Natural killer cell (primary cell): Measurements from ENCODE around the gene OSBPL9. TPM values are rescaled to one million over a fixed set of nuclear protein-coding genes. Genes with fewer than 3 reads are reported as not detected.
A peak's percentile ranks its signal among the peaks of the same experiment; 100 is the strongest.

Experiments used
- ATAC-seq, 3 donors: fragments of 150-1000 bp in 2 of 3; fragments of 200-7000 bp in 1 of 3; cut with Tn5 transposase; 1 replicate in 1 of 3; 2 replicates in 2 of 3; pipeline ENCODE4 v1.10.0; 2021; ENCODE audit warnings: mild to moderate bottlenecking in 2 of 3, moderate library complexity in 2 of 3
- DNase-seq, 2 donors: peaks; one replicate each; pipeline versions ENCODE4 v3.0.0 to v3.0.0-alpha.2; 2013 to 2021; ENCODE audit warnings: mixed read lengths in 1 of 2
- H3K27ac ChIP-seq: one replicate; pipeline ENCODE4 v1.5.1; 2013; ENCODE audit warnings: mild to moderate bottlenecking, low read length
- H3K27me3 ChIP-seq: one replicate; pipeline ENCODE4 v1.6.1; 2013; ENCODE audit warnings: low read length; ENCODE audit not compliant: control insufficient read depth, insufficient read depth
- H3K36me3 ChIP-seq: one replicate; pipeline ENCODE4 v1.6.1; 2013; ENCODE audit warnings: low read length; ENCODE audit not compliant: control insufficient read depth, insufficient read depth
- H3K4me1 ChIP-seq: one replicate; pipeline ENCODE4 v1.6.1; 2013; ENCODE audit warnings: low read length; ENCODE audit not compliant: control insufficient read depth, insufficient read depth
- H3K4me3 ChIP-seq: one replicate; pipeline ENCODE4 v1.5.1; 2013; ENCODE audit warnings: low read length
- H3K9me3 ChIP-seq: one replicate; pipeline ENCODE4 v1.6.1; 2013; ENCODE audit warnings: low read length; ENCODE audit not compliant: control insufficient read depth, insufficient read depth
- H3K27ac Mint-ChIP-seq, 2 donors: one replicate each; pipeline ENCODE4 v1.8.0; 2022; ENCODE audit warnings: mild to moderate bottlenecking in 2 of 2, mixed read lengths in 2 of 2, moderate library complexity in 1 of 2
- H3K27me3 Mint-ChIP-seq, 2 donors: one replicate each; pipeline ENCODE4 v1.8.0; 2022; ENCODE audit warnings: low read depth in 2 of 2, mixed read lengths in 2 of 2
- H3K36me3 Mint-ChIP-seq: one replicate; pipeline ENCODE4 v1.8.0; 2022; ENCODE audit warnings: mixed read lengths
- H3K4me1 Mint-ChIP-seq, 2 donors: one replicate each; pipeline ENCODE4 v1.8.0; 2022; ENCODE audit warnings: mixed read lengths in 2 of 2
- H3K4me3 Mint-ChIP-seq: one replicate; pipeline ENCODE4 v1.8.0; 2022; ENCODE audit warnings: mild to moderate bottlenecking, moderate library complexity, mixed read lengths
- H3K9me3 Mint-ChIP-seq, 2 donors: one replicate each; pipeline ENCODE4 v1.8.0; 2022; ENCODE audit warnings: mixed read lengths in 2 of 2
- WGBS: methylation state at CpG from one replicate; pipeline ENCODE4 v1.1.7; 2013; ENCODE audit warnings: missing lambda C conversion rate; ENCODE audit not compliant: insufficient coverage; 5-methylcytosine and 5-hydroxymethylcytosine counted together
- intact Hi-C: fragments of 100-400 bp; cut with micrococcal nuclease; formaldehyde crosslinking; loops from one replicate; pipeline ENCODE4 v1.14.2; 2022
- total RNA-seq, 4 donors: library from RNA; stranded (reverse); fragments of 120-200 nt in 1 of 4; gene quantifications; one replicate each; pipeline versions ENCODE4 v1.2.3 to v1.2.4, GENCODE V29; 2013 to 2022
- TF ChIP-seq, protein P1 (sequence below): fragments of 200-600 bp; IDR thresholded peaks from one replicate; pipeline ENCODE4 v1.8.0; 2022; ENCODE audit warnings: antibody characterized with exemption

Gene OSBPL9
- total RNA-seq, 3 donors from 2014 or later (not counting 1 experiment from before 2014, with no cell fraction given), result 53.0 to 72.6 (median 62.0) TPM

DNA sequence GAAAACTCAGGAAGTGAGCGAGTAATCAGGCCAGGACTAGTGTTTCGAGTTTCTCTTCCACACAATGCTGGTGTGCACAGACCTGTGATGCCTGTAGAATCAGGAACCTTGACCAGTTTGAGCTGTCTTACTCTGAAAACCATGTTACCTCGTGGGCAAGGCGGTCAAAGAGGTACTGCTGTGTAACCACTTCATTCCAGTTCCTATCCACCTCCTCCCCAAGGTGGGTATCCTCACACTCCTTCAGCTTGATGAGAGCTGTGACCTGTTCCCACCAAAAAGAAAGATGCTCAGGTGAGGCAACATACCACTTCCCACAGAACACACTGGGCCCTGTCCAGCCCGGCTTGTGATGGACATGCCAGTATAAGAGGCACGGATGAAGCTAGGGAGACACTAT is 173.5 kb downstream of the OSBPL9 start:
- ATAC-seq, result no peak
- H3K4me1 Mint-ChIP-seq, result no peaks in the 10 kb centered on the region
- no peak overlapping the region for H3K4me3 Mint-ChIP-seq
- H3K9me3 ChIP-seq, result no peaks in the 10 kb centered on the region
- WGBS, result 94% methylated on average over 6 of the region's 6 CpGs
- H3K27ac ChIP-seq, result no peak overlapping the region
- no peaks in the 10 kb centered on the region for H3K27me3 Mint-ChIP-seq
- intact Hi-C loops, result no loop called here
- TF ChIP-seq, protein P1, sequence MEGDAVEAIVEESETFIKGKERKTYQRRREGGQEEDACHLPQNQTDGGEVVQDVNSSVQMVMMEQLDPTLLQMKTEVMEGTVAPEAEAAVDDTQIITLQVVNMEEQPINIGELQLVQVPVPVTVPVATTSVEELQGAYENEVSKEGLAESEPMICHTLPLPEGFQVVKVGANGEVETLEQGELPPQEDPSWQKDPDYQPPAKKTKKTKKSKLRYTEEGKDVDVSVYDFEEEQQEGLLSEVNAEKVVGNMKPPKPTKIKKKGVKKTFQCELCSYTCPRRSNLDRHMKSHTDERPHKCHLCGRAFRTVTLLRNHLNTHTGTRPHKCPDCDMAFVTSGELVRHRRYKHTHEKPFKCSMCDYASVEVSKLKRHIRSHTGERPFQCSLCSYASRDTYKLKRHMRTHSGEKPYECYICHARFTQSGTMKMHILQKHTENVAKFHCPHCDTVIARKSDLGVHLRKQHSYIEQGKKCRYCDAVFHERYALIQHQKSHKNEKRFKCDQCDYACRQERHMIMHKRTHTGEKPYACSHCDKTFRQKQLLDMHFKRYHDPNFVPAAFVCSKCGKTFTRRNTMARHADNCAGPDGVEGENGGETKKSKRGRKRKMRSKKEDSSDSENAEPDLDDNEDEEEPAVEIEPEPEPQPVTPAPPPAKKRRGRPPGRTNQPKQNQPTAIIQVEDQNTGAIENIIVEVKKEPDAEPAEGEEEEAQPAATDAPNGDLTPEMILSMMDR, result no peak
- no peaks in the 10 kb centered on the region for H3K27me3 ChIP-seq
- peaks cover 95% of the 10 kb centered on the region for H3K36me3 ChIP-seq
- H3K27ac Mint-ChIP-seq, result peak overlapping the region; percentile 32 to 79
- peaks cover 34% of the 10 kb centered on the region for H3K36me3 Mint-ChIP-seq
- DNase-seq, result no peak
- H3K4me3 ChIP-seq, result no peak overlapping the region
- no peaks in the 10 kb centered on the region for H3K9me3 Mint-ChIP-seq
- no peaks in the 10 kb centered on the region for H3K4me1 ChIP-seq

DNA sequence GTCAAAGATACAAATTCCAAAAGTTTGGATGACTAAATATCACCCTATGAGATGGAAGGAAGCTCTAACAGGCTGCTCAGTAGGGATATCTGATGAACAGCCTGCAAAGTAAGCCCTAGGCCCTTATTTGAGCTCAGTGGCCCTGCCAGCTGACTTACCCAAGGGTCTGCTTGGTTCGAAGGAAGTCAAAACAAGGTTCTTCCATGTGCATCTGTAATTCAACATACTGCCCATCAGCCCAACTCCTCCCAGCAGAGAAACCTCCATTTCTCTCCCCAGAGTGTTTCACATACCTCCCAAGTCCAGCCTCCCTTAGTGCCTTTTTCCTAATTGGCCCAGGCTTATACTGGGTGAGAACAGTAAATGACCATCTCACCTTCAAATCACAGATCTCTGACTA is 175.0 kb downstream of the OSBPL9 start:
- peak overlapping the region; percentile 32 to 79 for H3K27ac Mint-ChIP-seq
- 93% methylated on average over 1 of the region's 1 CpG for WGBS
- Histone ChIP-seq H3K4me3 (no peak overlapping the region), H3K36me3 (peaks cover 83% of the 10 kb centered on the region), H3K4me1 (no peaks in the 10 kb centered on the region), H3K9me3 (no peaks in the 10 kb centered on the region), H3K27ac (no peak overlapping the region), H3K27me3 (no peaks in the 10 kb centered on the region)
- no peak for DNase-seq
- H3K27me3 Mint-ChIP-seq, result no peaks in the 10 kb centered on the region
- no peak overlapping the region for H3K4me3 Mint-ChIP-seq
- no peak for ATAC-seq
- no peaks in the 10 kb centered on the region for H3K4me1 Mint-ChIP-seq
- intact Hi-C loops, result no loop called here
- TF ChIP-seq, protein P1, result no peak
- H3K36me3 Mint-ChIP-seq, result peaks cover 32% of the 10 kb centered on the region
- no peaks in the 10 kb centered on the region for H3K9me3 Mint-ChIP-seq

DNA sequence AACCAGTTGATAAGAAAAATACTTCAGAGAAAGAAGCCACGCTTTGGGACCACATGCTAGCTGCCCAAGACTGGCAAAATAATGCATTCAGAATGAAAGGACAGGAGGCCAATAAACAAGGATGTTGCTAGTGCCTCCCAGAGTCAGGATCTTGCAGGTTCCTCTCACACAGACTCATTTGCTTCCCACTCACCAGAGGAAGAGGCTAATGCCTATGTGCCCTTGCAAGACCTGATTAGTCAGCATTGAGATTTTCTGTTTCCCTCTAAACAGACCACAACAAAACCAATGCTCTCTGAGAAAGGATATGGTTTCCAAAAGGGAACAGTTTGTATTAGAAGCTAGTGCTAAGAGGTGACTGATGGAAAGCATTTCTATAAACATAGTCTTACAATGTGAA is 176.0 kb downstream of the OSBPL9 start:
- no peaks in the 10 kb centered on the region for H3K27me3 ChIP-seq
- no peaks in the 10 kb centered on the region for H3K9me3 Mint-ChIP-seq
- H3K27me3 Mint-ChIP-seq, result no peaks in the 10 kb centered on the region
- H3K9me3 ChIP-seq, result no peaks in the 10 kb centered on the region
- no peak overlapping the region for H3K4me3 ChIP-seq
- peaks cover 80% of the 10 kb centered on the region for H3K36me3 ChIP-seq
- intact Hi-C loops, result no loop called here
- H3K36me3 Mint-ChIP-seq, result peaks cover 31% of the 10 kb centered on the region
- H3K27ac ChIP-seq, result no peak overlapping the region
- TF ChIP-seq, protein P1, result no peak
- DNase-seq, result no peak
- H3K27ac Mint-ChIP-seq, result peak overlapping the region; percentile 32 to 79
- no peaks in the 10 kb centered on the region for H3K4me1 Mint-ChIP-seq
- H3K4me1 ChIP-seq, result no peaks in the 10 kb centered on the region
- ATAC-seq, result no peak
- WGBS, result 82% methylated on average over 1 of the region's 1 CpG
- no peak overlapping the region for H3K4me3 Mint-ChIP-seq

DNA sequence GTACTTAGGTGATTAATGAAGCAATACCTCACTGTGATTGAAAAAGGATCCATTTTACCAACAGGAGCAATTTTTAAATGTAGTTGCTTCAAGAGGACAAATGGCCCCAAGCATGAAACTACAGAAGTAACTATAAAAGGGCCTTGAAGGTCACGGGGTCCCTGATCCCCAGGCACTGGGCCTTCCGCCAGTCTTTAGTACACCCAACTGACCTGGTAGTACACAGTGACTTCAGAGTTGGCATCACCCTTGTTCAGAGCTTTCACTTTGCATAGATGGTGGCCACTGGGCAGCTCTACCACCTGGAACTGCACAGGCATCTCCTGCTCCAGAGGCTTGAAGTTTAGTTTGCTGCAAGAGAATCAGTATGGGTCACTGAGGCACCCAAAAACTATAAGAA is 177.4 kb downstream of the OSBPL9 start:
- TF ChIP-seq, protein P1, result no peak
- Mint-ChIP-seq H3K27me3 (no peaks in the 10 kb centered on the region), H3K4me1 (no peaks in the 10 kb centered on the region), H3K4me3 (no peak overlapping the region), H3K36me3 (peaks cover 28% of the 10 kb centered on the region), H3K27ac (peak overlapping the region; percentile 32 to 61), H3K9me3 (no peaks in the 10 kb centered on the region)
- DNase-seq, result no peak
- ATAC-seq, result no peak
- H3K27me3 ChIP-seq, result no peaks in the 10 kb centered on the region
- intact Hi-C loops, result no loop called here
- H3K4me3 ChIP-seq, result no peak overlapping the region
- H3K36me3 ChIP-seq, result peaks cover 74% of the 10 kb centered on the region
- WGBS, result 100% methylated on average over 2 of the region's 2 CpGs
- no peaks in the 10 kb centered on the region for H3K9me3 ChIP-seq
- no peak overlapping the region for H3K27ac ChIP-seq
- no peaks in the 10 kb centered on the region for H3K4me1 ChIP-seq
